Measurements from ENCODE around the gene MXRA8. TPM values are rescaled to one million over a fixed set of nuclear protein-coding genes. Genes with fewer than 3 reads are reported as not detected.
A peak's percentile ranks its signal among the peaks of the same experiment; 100 is the strongest.

MXRA8 gene
- total RNA-seq, 1 donor from 2014 or later, result 73.1 TPM

DNA sequence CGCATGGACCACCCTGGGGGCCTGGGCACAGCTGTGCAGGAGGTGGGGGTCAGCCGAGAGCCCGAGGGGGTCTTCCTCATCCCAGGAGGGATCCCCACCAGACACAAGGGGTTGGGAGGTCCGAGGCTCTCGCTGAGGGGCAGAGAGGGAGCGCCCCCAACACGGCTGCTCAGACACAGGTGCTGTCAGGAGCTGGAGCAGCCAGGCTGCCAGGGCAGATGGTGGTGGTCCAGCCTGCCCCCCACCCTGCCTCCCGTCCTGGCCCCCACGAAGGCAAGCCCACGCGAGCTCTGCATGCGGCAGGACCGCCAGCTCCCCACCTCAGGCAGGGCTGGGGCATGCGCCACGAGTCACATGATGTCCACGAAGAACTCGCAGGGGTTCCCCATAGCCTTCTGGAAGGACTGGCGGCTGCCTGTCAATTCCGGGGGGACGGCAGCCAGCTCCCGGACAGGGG, 22.5 kb downstream of the MXRA8 start:
- no peak for DNase-seq (ENCODE audit: low spot score)

DNA sequence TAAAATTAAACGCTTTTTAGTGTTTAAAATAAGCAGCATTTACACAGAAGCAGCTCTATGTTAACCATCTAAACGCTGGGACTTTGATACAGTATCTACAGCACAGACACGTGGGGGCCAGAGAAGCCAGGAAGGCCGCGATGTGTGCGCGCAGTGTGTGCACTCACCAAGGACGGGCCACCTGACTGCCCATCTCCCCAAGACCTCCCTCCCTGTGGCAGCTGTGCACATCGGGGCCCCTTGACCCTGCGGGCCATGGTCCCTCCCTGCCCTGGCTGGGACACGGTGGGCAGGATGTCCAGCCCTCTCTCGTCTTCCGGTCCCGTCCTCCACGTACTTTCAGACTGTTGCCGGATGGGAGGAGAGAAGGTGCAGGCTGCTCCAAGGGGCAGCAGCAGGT, 23.1 kb downstream of the MXRA8 start:
- DNase-seq (ENCODE audit: low spot score), result no peak

DNA sequence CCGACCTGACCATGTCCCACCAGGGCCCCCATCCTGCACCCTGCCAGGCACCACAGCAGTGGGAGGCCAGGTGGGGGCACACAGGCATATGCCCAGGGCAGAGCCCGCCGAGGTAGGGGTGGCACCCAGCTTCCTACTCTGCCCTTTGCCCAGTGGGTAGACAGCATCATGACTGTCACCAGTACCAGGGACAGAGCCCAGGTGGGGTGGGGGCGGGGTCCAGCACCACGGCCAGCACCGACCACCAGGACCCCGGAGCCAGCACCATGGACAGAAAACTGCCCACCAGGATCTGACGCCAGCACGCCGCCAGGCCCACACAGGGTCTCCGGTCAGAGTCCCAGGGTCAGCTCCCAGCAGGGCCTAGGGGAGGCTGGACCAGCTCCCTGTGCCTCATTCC, 23.5 kb downstream of the MXRA8 start:
- no peak for DNase-seq (ENCODE audit: low spot score)

DNA sequence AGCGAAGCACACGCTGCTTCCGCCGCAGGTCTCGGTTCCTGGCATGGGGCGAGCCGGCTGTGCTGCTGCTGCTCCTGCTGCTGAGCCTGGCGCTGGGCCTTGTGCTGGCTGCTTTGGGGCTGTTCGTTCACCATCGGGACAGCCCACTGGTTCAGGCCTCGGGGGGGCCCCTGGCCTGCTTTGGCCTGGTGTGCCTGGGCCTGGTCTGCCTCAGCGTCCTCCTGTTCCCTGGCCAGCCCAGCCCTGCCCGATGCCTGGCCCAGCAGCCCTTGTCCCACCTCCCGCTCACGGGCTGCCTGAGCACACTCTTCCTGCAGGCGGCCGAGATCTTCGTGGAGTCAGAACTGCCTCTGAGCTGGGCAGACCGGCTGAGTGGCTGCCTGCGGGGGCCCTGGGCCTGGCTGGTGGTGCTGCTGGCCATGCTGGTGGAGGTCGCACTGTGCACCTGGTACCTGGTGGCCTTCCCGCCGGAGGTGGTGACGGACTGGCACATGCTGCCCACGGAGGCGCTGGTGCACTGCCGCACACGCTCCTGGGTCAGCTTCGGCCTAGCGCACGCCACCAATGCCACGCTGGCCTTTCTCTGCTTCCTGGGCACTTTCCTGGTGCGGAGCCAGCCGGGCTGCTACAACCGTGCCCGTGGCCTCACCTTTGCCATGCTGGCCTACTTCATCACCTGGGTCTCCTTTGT, 24.7 kb downstream of the MXRA8 start:
- DNase-seq (ENCODE audit: low spot score), result no peak

DNA sequence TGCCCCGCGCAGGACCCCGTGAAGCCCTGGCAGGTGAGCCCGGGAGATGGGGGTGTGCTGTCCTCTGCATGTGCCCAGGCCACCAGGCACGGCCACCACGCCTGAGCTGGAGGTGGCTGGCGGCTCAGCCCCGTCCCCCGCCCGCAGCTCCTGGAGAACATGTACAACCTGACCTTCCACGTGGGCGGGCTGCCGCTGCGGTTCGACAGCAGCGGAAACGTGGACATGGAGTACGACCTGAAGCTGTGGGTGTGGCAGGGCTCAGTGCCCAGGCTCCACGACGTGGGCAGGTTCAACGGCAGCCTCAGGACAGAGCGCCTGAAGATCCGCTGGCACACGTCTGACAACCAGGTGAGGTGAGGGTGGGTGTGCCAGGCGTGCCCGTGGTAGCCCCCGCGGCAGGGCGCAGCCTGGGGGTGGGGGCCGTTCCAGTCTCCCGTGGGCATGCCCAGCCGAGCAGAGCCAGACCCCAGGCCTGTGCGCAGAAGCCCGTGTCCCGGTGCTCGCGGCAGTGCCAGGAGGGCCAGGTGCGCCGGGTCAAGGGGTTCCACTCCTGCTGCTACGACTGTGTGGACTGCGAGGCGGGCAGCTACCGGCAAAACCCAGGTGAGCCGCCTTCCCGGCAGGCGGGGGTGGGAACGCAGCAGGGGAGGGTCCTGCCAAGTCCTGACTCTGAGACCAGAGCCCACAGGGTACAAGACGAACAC, 25.4 kb downstream of the MXRA8 start:
- DNase-seq (ENCODE audit: low spot score), result no peak

DNA sequence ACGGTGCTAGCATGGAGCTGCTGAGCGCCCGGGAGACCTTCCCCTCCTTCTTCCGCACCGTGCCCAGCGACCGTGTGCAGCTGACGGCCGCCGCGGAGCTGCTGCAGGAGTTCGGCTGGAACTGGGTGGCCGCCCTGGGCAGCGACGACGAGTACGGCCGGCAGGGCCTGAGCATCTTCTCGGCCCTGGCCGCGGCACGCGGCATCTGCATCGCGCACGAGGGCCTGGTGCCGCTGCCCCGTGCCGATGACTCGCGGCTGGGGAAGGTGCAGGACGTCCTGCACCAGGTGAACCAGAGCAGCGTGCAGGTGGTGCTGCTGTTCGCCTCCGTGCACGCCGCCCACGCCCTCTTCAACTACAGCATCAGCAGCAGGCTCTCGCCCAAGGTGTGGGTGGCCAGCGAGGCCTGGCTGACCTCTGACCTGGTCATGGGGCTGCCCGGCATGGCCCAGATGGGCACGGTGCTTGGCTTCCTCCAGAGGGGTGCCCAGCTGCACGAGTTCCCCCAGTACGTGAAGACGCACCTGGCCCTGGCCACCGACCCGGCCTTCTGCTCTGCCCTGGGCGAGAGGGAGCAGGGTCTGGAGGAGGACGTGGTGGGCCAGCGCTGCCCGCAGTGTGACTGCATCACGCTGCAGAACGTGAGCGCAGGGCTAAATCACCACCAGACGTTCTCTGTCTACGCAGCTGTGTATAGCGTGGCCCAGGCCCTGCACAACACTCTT, 26.2 kb downstream of the MXRA8 start:
- no peak for DNase-seq (ENCODE audit: low spot score)

DNA sequence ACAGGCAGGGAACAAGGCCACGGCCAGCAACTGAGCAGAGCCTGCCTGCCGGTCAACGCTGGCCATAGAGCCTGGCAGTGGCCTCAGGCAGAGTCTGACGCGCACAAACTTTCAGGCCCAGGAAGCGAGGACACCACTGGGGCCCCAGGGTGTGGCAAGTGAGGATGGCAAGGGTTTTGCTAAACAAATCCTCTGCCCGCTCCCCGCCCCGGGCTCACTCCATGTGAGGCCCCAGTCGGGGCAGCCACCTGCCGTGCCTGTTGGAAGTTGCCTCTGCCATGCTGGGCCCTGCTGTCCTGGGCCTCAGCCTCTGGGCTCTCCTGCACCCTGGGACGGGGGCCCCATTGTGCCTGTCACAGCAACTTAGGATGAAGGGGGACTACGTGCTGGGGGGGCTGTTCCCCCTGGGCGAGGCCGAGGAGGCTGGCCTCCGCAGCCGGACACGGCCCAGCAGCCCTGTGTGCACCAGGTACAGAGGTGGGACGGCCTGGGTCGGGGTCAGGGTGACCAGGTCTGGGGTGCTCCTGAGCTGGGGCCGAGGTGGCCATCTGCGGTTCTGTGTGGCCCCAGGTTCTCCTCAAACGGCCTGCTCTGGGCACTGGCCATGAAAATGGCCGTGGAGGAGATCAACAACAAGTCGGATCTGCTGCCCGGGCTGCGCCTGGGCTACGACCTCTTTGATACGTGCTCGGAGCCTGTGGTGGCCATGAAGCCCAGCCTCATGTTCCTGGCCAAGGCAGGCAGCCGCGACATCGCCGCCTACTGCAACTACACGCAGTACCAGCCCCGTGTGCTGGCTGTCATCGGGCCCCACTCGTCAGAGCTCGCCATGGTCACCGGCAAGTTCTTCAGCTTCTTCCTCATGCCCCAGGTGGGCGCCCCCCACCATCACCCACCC, 27.0 kb downstream of the MXRA8 start, which contains the start of gene TAS1R3:
Gene TAS1R3 (plus strand): TSS at position 213 of the 898 bp plus-strand sequence. CDS start 66 bp downstream, at position 279.
- no peak for DNase-seq (ENCODE audit: low spot score)

DNA sequence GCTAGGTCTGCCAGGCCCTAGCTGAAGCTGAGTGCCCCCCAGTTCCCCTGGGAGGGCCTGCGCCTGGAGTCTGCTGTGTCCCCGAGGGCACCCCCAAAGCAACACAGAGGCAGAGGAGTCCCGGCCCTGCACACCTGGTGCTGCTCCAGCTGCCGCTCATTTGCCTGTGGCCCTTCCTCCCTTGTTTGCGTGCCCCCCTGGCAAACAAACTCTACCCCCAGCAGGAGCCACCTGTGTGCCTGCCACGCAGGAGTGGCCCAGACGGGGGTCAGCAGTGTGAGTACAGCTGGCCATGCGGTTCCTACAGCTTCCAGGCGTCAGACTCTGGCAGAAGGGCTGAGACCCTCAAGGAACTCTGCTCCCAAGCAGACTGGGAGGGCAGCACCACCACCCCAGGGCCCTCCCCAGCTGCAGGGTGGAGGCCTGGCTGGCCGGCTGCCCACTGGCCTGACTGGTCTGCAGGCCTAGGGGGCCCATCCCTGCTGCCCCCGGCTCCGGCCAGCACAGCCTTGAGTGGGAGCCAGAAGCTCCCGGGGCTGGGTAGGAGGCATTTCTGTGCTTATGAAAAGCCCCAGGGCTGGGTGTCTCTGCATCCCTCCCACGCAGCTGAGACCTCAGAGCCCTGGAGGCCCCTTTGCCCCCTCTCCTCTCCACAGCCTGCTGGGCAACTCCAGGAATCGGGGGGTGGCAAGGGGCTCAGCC, 27.8 kb downstream of the MXRA8 start:
- no peak for DNase-seq (ENCODE audit: low spot score)

DNA sequence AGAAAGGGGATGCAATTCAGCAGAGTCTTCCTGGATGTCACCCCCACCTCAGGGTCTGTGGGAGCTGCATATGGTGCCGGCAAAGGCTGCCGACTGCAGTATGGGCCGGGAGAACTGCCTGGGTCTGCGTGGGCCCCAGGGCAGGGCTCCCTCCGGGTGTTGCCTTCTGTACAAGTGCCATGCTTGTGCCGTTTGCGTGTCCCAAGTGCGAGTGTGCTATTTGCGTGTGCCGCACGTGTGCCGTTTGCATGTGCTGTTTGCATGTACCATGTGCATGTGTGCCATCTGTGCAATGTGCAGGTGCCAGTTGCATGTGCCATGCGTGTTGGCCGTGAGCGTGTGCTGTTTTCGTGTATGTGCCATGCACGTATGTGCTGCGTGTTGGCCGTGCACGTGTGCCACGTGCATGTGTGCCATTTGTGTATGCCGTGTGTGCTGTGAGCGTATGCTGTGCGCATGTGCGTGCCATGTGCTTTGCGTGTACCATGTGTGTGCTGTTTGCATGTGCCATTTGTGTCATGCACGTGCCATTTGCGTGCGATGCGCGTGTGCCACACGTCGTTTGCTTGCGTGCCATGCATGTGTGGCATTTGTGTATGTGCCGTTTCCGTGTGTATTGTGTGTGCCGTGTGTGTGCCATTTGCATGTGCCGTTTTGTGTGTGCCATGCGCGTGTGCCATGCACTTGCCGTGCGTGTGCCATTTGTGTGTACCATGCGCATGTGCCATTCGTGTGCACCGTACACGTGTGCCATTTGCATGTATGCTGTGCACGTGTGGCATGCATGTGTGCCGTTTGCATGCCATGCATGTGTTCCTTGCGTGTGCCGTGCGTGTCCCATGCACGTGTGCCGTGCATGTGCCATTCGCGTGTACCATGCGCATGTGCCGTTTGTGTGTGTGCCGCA, 28.8 kb downstream of the MXRA8 start:
- DNase-seq (ENCODE audit: low spot score), result no peak

DNA sequence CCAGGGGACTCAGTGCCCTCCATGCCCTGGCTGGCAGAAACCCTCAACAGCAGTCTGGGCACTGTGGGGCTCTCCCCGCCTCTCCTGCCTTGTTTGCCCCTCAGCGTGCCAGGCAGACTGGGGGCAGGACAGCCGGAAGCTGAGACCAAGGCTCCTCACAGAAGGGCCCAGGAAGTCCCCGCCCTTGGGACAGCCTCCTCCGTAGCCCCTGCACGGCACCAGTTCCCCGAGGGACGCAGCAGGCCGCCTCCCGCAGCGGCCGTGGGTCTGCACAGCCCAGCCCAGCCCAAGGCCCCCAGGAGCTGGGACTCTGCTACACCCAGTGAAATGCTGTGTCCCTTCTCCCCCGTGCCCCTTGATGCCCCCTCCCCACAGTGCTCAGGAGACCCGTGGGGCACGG, 30.1 kb downstream of the MXRA8 start:
- no peak for DNase-seq (ENCODE audit: low spot score)

DNA sequence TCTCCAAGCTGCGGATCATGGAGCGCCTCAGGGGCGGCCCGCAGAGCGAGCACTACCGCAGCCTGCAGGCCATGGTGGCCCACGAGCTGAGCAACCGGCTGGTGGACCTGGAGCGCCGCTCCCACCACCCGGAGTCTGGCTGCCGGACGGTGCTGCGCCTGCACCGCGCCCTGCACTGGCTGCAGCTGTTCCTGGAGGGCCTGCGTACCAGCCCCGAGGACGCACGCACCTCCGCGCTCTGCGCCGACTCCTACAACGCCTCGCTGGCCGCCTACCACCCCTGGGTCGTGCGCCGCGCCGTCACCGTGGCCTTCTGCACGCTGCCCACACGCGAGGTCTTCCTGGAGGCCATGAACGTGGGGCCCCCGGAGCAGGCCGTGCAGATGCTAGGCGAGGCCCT, 31.1 kb downstream of the MXRA8 start:
- DNase-seq (ENCODE audit: low spot score), result no peak

DNA sequence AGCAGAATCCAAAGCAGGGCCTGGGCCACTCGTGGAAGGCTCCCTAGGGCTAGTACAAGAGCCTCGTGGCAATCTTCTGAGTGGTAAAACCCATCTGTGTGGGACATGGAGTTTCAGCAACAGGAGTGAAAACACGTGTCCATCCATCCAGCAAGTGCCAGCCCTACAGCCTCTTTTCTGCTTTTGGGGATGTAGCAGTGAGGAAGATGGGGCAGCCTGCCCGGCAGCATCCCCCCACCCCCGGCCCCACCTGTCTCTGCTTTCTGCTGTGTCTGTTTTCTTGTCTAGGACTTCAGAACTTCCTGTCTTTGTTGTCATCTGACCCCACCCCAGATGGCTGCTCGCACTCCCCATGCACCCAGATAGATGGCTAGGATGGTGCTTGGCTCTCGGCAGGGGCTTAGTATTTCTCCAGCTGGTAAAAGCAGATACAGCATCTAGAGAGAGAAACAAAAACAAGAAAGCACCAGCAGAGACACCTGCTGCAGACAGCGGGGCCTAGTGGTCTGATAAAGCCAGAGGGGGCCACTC, 32.2 kb downstream of the MXRA8 start:
- DNase-seq (ENCODE audit: low spot score), result no peak

DNA sequence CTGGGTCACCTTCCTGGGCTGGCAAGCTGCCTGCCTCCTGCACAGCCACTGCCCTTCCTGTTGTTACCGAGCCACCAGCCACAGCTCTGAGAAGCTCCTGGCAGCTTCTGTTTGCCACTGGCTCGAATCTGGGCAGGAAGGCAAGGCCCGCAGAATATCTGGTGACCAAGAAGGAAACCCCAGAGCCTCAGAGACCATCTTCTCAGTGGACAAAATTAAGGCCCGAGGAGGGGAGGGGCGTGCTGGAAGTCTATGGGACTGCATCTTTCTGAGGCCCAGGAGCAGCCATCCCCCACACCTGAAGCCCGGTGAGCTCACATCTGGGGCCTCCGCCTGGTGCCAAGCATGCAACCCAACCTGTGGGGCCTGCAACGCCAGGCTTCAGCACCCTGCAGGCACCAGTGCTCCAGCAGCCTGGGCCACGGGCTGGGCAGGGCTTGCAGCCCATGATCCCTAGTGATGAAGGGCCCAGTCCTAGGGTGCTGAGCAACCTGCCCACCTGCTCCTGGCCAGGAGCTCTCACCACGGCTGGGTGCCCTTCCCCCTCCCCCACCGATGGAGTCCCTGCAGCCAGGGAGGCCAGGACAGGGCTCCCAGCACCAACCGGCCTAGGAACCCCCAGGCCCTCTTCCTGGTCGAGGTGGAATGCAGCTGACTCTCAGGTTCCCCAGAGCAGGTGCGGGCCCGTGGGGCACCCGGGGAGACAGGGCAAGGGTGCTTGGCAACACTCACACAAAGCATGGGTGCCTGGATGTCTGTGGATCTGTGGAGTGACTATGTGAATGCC, 32.9 kb downstream of the MXRA8 start:
- DNase-seq (ENCODE audit: low spot score), result no peak

DNA sequence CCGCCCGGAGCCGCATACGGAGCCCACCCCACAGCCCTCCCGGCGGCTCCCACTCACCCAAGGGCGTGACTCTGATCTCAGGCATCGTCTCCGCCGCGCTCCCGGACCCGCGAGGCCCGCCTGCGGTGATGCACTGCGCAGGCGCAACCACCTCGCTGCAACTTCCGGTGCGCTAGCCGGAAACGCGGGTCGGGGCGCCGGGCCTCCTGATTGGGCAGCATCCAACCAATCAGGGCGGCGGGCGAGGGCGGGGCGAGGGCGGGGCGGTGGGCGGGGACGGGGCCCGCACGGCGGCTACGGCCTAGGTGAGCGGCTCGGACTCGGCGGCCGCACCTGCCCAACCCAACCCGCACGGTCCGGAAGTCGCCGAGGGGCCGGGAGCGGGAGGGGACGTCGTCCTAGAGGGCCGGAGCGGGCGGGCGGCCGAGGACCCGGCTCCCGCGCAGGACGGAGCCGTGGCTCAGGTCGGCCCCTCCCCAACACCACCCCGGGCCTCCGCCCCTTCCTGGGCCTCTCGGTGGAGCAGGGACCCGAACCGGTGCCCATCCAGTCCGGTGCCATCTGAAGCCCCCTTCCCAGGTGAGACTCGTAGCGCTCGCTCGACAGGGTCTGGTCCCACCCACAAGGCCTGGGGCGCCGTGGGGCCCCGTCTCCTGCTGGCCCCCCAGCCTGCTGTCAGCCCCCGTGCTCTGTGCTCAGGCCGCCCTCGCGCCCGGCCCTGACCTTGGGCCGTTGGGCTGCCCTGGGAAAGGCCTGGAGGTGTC, 33.6 kb downstream of the MXRA8 start, which contains the start of the genes CPTP and INTS11:
Gene CPTP (plus strand): TSS at position 279 of the 764 bp plus-strand sequence. CDS start 2,109 bp downstream, outside the sequence.
Gene INTS11 (minus strand): TSS at position 137 of the 764 bp plus-strand sequence. CDS start 52 bp downstream, at position 85.
- peak; percentile 95 for DNase-seq (ENCODE audit: low spot score)

DNA sequence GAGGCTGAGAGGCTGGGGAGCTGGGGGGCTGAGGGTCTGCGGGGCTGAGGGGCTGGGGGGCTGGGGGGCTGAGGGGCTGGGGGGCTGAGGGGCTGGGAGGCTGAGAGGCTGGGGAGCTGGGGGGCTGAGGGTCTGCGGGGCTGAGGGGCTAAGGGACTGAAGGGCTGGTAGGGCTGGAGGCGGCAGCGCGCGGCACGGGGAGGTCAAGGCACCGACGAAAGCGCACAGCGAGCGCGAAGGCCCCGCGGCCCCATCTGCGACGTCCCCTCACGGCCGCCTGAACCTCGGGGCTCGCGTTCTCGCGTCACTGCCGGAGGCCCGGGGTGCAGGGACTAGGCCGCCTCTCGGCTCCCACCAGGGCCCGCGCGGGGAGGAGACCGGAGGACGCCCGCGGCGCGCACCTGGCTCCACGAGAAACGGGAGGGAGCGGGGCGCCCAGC, 34.3 kb downstream of the MXRA8 start:
- no peak for DNase-seq (ENCODE audit: low spot score)

DNA sequence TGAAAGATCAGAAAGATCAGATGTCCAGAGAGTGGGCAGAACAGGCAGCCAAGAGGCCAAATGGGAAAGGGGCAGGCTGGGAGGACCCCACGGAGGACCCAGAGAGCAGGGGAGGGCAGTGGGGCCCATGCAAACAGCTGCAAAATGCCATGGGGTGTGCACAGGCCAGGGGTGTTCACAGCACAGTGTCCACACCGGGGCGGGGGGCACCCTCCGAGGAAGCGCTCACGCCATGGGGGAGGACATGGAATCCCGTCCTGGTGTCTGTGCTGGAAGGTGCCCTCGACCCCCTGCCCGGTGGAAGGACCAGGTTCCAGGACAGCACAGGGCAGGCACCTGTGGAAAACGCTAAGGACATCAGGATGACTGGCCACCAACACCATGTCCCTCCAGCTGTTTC, 35.4 kb downstream of the MXRA8 start:
- no peak for DNase-seq (ENCODE audit: low spot score)

DNA sequence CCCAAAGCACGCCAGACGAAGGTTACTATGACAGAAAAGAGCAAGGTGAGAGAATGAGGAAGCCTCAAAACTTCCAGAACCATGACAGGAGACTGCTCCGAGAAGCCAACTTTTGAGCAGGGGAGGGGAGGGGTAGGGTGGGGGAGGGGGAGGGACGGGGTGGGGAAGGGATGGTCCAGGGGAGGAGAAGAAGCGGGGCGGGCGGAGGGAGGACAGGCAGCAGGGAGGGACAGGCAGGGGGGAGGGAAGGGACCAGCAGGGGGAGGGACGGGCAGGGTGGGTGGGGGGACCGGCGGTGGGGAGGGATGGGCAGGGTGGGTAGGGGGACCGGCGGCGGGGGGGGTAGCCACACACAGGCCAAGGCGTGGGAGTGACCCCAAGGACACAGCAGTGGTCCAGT, 35.9 kb downstream of the MXRA8 start:
- no peak for DNase-seq (ENCODE audit: low spot score)

DNA sequence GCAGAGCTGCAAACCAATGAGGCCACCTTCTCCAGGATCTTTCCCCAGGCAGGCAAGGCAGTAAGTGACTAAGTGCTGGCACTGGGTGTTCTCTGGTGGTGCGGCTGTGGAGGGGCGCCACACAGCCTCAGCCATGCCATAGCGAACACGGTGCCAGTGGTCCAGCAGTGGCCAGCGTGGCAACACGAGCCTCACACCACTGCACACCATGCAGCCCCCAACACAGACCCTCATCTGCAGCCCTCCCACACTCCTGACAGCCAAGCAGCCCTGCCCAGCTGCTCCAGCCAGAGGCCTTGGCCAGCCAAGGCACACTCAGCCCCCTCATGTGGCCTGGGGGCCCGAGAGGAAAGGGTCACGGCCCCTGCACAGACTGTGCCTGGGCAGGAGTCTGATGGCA, 36.9 kb downstream of the MXRA8 start:
- DNase-seq (ENCODE audit: low spot score), result no peak
